Esophagus squamous epithelium (tissue), 5 donors: ENCODE data around the gene MBOAT7. TPM values are rescaled to one million over a fixed set of nuclear protein-coding genes. Genes with fewer than 3 reads are reported as not detected.

Source experiments
- DNase-seq: peaks from one replicate; lab custom pipeline; 2025; lab: John Stamatoyannopoulos, UW
- H3K27ac ChIP-seq, 4 donors: fragments of 200-600 bp; sonication (generic); one replicate each; pipeline ENCODE4 v1.5.1; 2016 to 2019; ENCODE audit warnings: mild to moderate bottlenecking in 1 of 4
- H3K27me3 ChIP-seq, 4 donors: fragments of 200-600 bp; sonication (generic); 1 replicate in 3 of 4; 2 replicates in 1 of 4; pipeline versions ENCODE4 v1.5.1 to v1.6.0; 2017 to 2021; ENCODE audit warnings: antibody characterized with exemption in 1 of 4
- H3K36me3 ChIP-seq, 3 donors: fragments of 200-600 bp; sonication (generic); one replicate each; pipeline ENCODE4 v1.5.1; 2016 to 2019
- H3K4me1 ChIP-seq, 3 donors: fragments of 200-600 bp; sonication (generic); one replicate each; pipeline ENCODE4 v1.5.1; 2017 to 2019
- H3K4me3 ChIP-seq, 4 donors: fragments of 200-600 bp; sonication (generic); 1 replicate in 3 of 4; 2 replicates in 1 of 4; pipeline ENCODE4 v1.5.1; 2016 to 2019; ENCODE audit warnings: mild to moderate bottlenecking in 2 of 4, moderate library complexity in 1 of 4
- H3K9me3 ChIP-seq, 3 donors: fragments of 200-600 bp; sonication (generic); one replicate each; pipeline ENCODE4 v1.5.1; 2016 to 2019
- CTCF ChIP-seq, 6 experiments: fragments of 450-650 bp in 4 of 6; fragments of 200-600 bp in 2 of 6; sonication (generic) in 2 of 6; IDR thresholded peaks; one replicate each; pipeline ENCODE4 v1.5.1; 2016 to 2019; ENCODE audit warnings: antibody characterized with exemption in 6 of 6, mild to moderate bottlenecking in 4 of 6, moderate library complexity in 4 of 6
- POLR2A ChIP-seq, 4 donors: fragments of 450-650 bp; IDR thresholded peaks; one replicate each; pipeline ENCODE4 v1.6.1; 2017; ENCODE audit warnings: antibody characterized with exemption in 4 of 4, mild to moderate bottlenecking in 4 of 4, moderate library complexity in 3 of 4
- WGBS, 2 donors: methylation state at CpG; one replicate each; pipeline ENCODE4 v1.1.5; 2018; 5-methylcytosine and 5-hydroxymethylcytosine counted together
- intact Hi-C: fragments of 100-400 bp; cut with DNase I; formaldehyde crosslinking; loops from one replicate; pipeline ENCODE4 v1.15.0; 2022
- total RNA-seq, 4 donors: library from RNA; depleted of rRNA; stranded (reverse); fragments of >200 nt; gene quantifications; one replicate each; pipeline ENCODE4 v1.1.0, GENCODE V29; 2016
- donor health status: DM: yes; HTN: yes; CAD: no.

The MBOAT7 gene
- total RNA-seq, 4 donors from 2014 or later: 32.2 to 56.2 (median 40.8) TPM

- TF ChIP-seq POLR2A (IDR thresholded peaks at IDR 0.05) (no peak), CTCF (IDR thresholded peaks at IDR 0.05) (no peak)
- intact Hi-C loops: no loop called here
Measured at GRCh38 chr19:54152878-54153524, 36.4 kb downstream of the MBOAT7 start.

GRCh38 chr19:54152267-54152666 is 37.1 kb downstream of the MBOAT7 start:
- H3K27me3 ChIP-seq: no peaks in the 10 kb centered on the region
- H3K4me1 ChIP-seq: peaks cover 0 to 36% (median 0%) of the 10 kb centered on the region in 3 donors
- no peaks in the 10 kb centered on the region for H3K9me3 ChIP-seq
- H3K27ac ChIP-seq: no peak overlapping the region
- H3K4me3 ChIP-seq: no peak overlapping the region
- WGBS, 2 donors: 90% methylated on average over 4 of the region's 12 CpGs; no CpG with 5 or more reads in 1 of the 2 donors
- H3K36me3 ChIP-seq: peaks cover 73 to 100% (median 90%) of the 10 kb centered on the region in 3 donors
- intact Hi-C loops: no loop called here
- no peak for TF ChIP-seq POLR2A (IDR thresholded peaks at IDR 0.05)
- TF ChIP-seq CTCF (IDR thresholded peaks at IDR 0.05): no peak
- no peak for DNase-seq

More at GRCh38 chr19:54152878-54153524, 36.4 kb downstream of the MBOAT7 start:
- peaks cover 68 to 100% (median 92%) of the 10 kb centered on the region in 3 donors for H3K36me3 ChIP-seq
- H3K4me1 ChIP-seq: peaks cover 0 to 39% (median 3%) of the 10 kb centered on the region in 3 donors
- H3K9me3 ChIP-seq: no peaks in the 10 kb centered on the region
- H3K27ac ChIP-seq: peak overlapping the region in 2 of 4 donors; percentile 6 to 17
- H3K27me3 ChIP-seq: no peaks in the 10 kb centered on the region
- 82 to 83% methylated on average over 10 to 13 of the region's 25 CpGs for WGBS, 2 donors
- no peak for DNase-seq
- no peak overlapping the region for H3K4me3 ChIP-seq

- no peak for DNase-seq
- TF ChIP-seq CTCF (IDR thresholded peaks at IDR 0.05) (no peak), POLR2A (IDR thresholded peaks at IDR 0.05) (no peak)
- H3K27me3 ChIP-seq: no peaks in the 10 kb centered on the region
- 78 to 80% methylated on average over 16 to 23 of the region's 23 CpGs for WGBS, 2 donors
- no peaks in the 10 kb centered on the region for H3K9me3 ChIP-seq
- H3K4me1 ChIP-seq: peaks cover 0 to 34% (median 0%) of the 10 kb centered on the region in 3 donors
- peaks cover 77 to 100% (median 90%) of the 10 kb centered on the region in 3 donors for H3K36me3 ChIP-seq
- no peak overlapping the region for H3K4me3 ChIP-seq
- intact Hi-C loops: no loop called here
- H3K27ac ChIP-seq: no peak overlapping the region
Measured at GRCh38 chr19:54151362-54152035, 37.9 kb downstream of the MBOAT7 start.

- peaks cover 0 to 27% (median 0%) of the 10 kb centered on the region in 3 donors for H3K4me1 ChIP-seq
- H3K4me3 ChIP-seq: no peak overlapping the region
- TF ChIP-seq POLR2A (IDR thresholded peaks at IDR 0.05): no peak
- no peak for TF ChIP-seq CTCF (IDR thresholded peaks at IDR 0.05)
- H3K9me3 ChIP-seq: no peaks in the 10 kb centered on the region
- no peak for DNase-seq
- H3K27me3 ChIP-seq: no peaks in the 10 kb centered on the region
- 82 to 86% methylated on average over 8 to 9 of the region's 12 CpGs for WGBS, 2 donors
- intact Hi-C loops: no loop called here
- H3K27ac ChIP-seq: no peak overlapping the region
- peaks cover 76 to 100% (median 90%) of the 10 kb centered on the region in 3 donors for H3K36me3 ChIP-seq
Measured at GRCh38 chr19:54149021-54149812, 40.2 kb downstream of the MBOAT7 start.
